ENCODE measurements around the gene HNRNPH2. TPM values are rescaled to one million over a fixed set of nuclear protein-coding genes. Genes with fewer than 3 reads are reported as not detected.
A peak's percentile ranks its signal among the peaks of the same experiment; 100 is the strongest.

The HNRNPH2 gene
- polyA plus RNA-seq, 2 of the 4 experiments (the other 2 are of a cell fraction) = 55.4 to 86.5 TPM

DNA sequence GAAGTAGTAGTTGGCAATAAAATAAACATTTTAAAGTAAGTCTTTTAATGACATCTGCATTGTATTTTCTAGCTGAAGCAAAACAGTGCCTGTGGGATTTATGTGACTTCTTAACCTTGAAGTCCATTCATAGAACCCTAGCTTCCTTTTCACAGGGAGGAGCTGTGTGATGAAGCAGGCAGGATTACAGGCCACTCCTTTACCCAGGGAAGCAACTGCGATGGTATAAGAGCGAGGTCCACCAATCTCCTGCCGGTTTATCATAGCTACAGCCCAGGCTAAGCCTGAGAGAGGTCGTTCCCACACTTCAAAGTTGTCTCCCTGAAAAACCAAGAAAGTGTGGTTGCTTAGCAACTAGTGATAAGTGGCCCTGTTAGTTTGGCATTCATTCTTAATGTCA, 10.2 kb upstream of the HNRNPH2 start:
- H3K4me3 ChIP-seq = no peak overlapping the region
- FAIRE-seq (no peak), ATAC-seq (peak; percentile 55 to 58), DNase-seq (ENCODE audit: low read depth in 1 of 2, low spot score in 1 of 2) (no peak)
- H3K9me3 ChIP-seq = no peaks in the 10 kb centered on the region
- WGBS (ENCODE audit: missing lambda C conversion rate) = 83% methylated on average over 4 of the region's 4 CpGs
- peaks cover 14% of the 10 kb centered on the region for H3K4me1 ChIP-seq
- ChIA-PET POLR2A (interaction anchor here (1.4 kb wide), 1 partner anchor 10 kb away, joined by 3 read pairs; the partner anchor contains the start of genes GLA and HNRNPH2), CTCF (no interaction called here)
- no peak overlapping the region for H3K27ac ChIP-seq
- H3K4me2 ChIP-seq = no peak overlapping the region
- TF ChIP-seq, protein P1, sequence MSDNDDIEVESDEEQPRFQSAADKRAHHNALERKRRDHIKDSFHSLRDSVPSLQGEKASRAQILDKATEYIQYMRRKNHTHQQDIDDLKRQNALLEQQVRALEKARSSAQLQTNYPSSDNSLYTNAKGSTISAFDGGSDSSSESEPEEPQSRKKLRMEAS (IDR thresholded peaks at IDR 0.05) = no peak
- TF ChIP-seq, protein P2, sequence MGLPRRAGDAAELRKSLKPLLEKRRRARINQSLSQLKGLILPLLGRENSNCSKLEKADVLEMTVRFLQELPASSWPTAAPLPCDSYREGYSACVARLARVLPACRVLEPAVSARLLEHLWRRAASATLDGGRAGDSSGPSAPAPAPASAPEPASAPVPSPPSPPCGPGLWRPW (IDR thresholded peaks at IDR 0.05) = no peak
- TF ChIP-seq ZFP36 (IDR thresholded peaks at IDR 0.05; ENCODE audit: borderline replicate concordance, partially characterized antibody) = no peak
- no peak for TF ChIP-seq ZNF302 (CRISPR knock-in tag; IDR thresholded peaks at IDR 0.05)
- TF ChIP-seq, protein P3, sequence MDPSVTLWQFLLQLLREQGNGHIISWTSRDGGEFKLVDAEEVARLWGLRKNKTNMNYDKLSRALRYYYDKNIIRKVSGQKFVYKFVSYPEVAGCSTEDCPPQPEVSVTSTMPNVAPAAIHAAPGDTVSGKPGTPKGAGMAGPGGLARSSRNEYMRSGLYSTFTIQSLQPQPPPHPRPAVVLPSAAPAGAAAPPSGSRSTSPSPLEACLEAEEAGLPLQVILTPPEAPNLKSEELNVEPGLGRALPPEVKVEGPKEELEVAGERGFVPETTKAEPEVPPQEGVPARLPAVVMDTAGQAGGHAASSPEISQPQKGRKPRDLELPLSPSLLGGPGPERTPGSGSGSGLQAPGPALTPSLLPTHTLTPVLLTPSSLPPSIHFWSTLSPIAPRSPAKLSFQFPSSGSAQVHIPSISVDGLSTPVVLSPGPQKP (IDR thresholded peaks at IDR 0.05; ENCODE audit: low read depth, low read length) = no peak

DNA sequence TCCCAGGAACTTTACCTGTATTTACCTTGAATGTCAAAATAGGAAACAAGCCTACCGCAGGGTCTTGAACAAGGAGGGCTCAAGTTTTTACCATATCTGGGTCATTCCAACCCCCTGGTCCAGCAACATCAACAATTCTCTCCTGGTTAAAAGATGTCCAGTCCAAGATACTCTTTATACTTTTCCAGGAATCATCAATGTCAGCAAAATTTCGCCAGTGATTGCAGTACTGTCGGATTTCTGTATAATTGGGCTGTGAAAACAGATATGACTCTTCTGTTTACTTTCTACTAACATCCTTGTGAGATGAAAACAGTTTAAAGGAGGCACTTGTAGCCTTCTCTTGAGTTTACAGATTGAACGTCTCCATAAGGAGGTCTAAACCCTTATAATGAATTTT, 9.3 kb upstream of the HNRNPH2 start:
- FAIRE-seq (no peak), DNase-seq (ENCODE audit: low read depth in 1 of 2, low spot score in 1 of 2) (no peak), ATAC-seq (no peak)
- Histone ChIP-seq H3K4me2 (no peak overlapping the region), H3K9me3 (no peaks in the 10 kb centered on the region), H3K27ac (no peak overlapping the region), H3K4me1 (peaks cover 5% of the 10 kb centered on the region; the same call in 2 of the 3 replicates), H3K4me3 (no peak overlapping the region)
- CTCF ChIA-PET = no interaction called here
- whole genome bisulfite sequencing (ENCODE audit: missing lambda C conversion rate) = 89% methylated on average over 4 of the region's 4 CpGs
- POLR2A ChIA-PET = interaction anchor here (1.4 kb wide), 1 partner anchor 9 kb away, joined by 3 read pairs; the partner anchor contains the start of genes GLA and HNRNPH2
- TF ChIP-seq TP53 (CRISPR knock-in tag; IDR thresholded peaks at IDR 0.05) (no peak), MAFK (IDR thresholded peaks at IDR 0.05; ENCODE audit: partially characterized antibody) (peak; percentile 82)

DNA sequence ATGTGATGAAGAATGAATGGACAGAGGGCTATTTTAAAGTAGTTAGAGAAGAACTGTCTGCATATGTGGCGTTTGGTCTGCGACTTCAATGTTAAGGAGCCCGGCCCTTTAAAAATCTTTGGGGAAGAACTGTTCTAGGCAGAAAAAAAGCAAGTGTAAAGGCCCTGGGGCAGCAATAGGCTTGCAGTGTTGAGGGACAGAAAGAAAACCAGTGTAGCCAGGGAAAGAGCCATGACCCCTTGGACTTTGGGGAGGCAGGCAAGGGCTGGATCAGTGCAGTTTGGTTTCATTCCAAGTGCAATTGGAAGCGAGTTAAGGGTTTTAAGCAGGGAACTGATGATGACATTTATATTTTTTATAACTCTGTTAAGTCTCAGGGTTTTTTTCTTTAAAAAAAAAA, 8.2 kb upstream of the HNRNPH2 start:
- Histone ChIP-seq H3K27ac (no peak overlapping the region), H3K9me3 (no peaks in the 10 kb centered on the region), H3K4me3 (no peak overlapping the region), H3K4me2 (no peak overlapping the region), H3K4me1 (no peaks in the 10 kb centered on the region)
- ChIA-PET POLR2A (interaction anchor here (3.2 kb wide), 1 partner anchor 9 kb away, joined by 19 read pairs; the partner anchor contains the start of gene RPL36A), CTCF (no interaction called here)
- WGBS (ENCODE audit: missing lambda C conversion rate) = 93% methylated on average over 4 of the region's 4 CpGs
- no peak for TF ChIP-seq RFX5 (IDR thresholded peaks at IDR 0.05)
- no peak for TF ChIP-seq KDM1A (IDR thresholded peaks at IDR 0.05; ENCODE audit: low read depth)
- TF ChIP-seq, protein P4, sequence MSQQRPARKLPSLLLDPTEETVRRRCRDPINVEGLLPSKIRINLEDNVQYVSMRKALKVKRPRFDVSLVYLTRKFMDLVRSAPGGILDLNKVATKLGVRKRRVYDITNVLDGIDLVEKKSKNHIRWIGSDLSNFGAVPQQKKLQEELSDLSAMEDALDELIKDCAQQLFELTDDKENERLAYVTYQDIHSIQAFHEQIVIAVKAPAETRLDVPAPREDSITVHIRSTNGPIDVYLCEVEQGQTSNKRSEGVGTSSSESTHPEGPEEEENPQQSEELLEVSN (IDR thresholded peaks at IDR 0.05; ENCODE audit: borderline replicate concordance, low read depth) = no peak
- peak; percentile 72; the same call in 1 of the 2 replicates for TF ChIP-seq HOXA7 (CRISPR knock-in tag; IDR thresholded peaks at IDR 0.05)
- TF ChIP-seq, protein P5, sequence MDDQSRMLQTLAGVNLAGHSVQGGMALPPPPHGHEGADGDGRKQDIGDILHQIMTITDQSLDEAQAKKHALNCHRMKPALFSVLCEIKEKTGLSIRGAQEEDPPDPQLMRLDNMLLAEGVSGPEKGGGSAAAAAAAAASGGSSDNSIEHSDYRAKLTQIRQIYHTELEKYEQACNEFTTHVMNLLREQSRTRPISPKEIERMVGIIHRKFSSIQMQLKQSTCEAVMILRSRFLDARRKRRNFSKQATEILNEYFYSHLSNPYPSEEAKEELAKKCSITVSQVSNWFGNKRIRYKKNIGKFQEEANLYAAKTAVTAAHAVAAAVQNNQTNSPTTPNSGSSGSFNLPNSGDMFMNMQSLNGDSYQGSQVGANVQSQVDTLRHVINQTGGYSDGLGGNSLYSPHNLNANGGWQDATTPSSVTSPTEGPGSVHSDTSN (IDR thresholded peaks at IDR 0.05) = no peak
- no peak for TF ChIP-seq TFCP2L1 (CRISPR knock-in tag; IDR thresholded peaks at IDR 0.05)
- TF ChIP-seq EP300 (IDR thresholded peaks at IDR 0.05) = no peak
- TF ChIP-seq ZFP36 (IDR thresholded peaks at IDR 0.05; ENCODE audit: borderline replicate concordance, partially characterized antibody) = no peak
- DNase-seq (ENCODE audit: low read depth in 1 of 2, low spot score in 1 of 2) = no peak
- FAIRE-seq = no peak
- no peak for ATAC-seq

DNA sequence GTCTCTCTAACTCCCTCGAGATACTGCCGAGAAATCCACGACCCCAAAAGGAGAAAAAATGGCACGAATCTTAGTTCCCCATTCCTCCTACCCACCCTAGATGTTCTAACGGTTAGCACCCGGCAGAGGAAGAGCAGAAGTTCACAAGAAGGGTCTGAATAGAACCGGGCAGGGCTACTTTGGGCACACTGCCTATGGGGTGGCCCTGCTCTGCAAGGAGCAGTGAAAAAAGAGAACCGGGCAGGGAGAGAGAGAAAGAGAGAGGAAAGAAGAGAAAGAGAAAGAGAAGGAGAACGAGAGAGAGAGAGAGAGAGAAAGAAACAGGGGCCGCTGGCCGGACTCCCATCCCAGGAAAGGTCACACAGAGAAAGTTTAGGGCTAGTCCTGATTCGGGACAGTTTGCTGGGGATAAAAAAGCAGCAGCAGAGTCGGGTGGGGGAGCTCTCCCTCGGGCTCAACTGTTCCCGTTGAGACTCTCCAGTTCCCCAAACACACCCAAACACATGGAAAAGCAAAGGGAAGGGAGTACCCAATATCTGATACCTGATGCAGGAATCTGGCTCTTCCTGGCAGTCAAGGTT, 765 bp upstream of the HNRNPH2 start:
- H3K4me1 ChIP-seq = peaks cover 17% of the 10 kb centered on the region; the same call in 2 of the 3 replicates
- peak; percentile 37 to 52 for ATAC-seq
- peak overlapping the region; percentile 84 to 94 for H3K27ac ChIP-seq
- TF ChIP-seq BHLHE40 (IDR thresholded peaks at IDR 0.05; ENCODE audit: low read depth, low read length) (no peak), PHF8 (IDR thresholded peaks at IDR 0.05; ENCODE audit: borderline replicate concordance, low read depth) (peak; percentile 28; the same call in 1 of the 2 replicates)
- H3K9me3 ChIP-seq = no peaks in the 10 kb centered on the region
- CTCF ChIA-PET = no interaction called here
- under 1% methylated on average over 15 of the region's 15 CpGs for WGBS (ENCODE audit: missing lambda C conversion rate)
- FAIRE-seq = no peak
- H3K4me2 ChIP-seq = peak overlapping the region; percentile 80
- peak overlapping the region; percentile 72 for H3K4me3 ChIP-seq
- POLR2A ChIA-PET = interaction anchor here (1.0 to 1.3 kb wide), 5 partner anchors 9 to 59 kb away, joined by 3 to 11 read pairs (median 4); partner anchors contain the start of genes RPL36A and TIMM8A
- no peak for DNase-seq (ENCODE audit: low read depth in 1 of 2, low spot score in 1 of 2)

Data from A549 (cell line).